Pancreas (tissue), 10 donors: ENCODE data around the gene DENND4A. TPM values are rescaled to one million over a fixed set of nuclear protein-coding genes. Genes with fewer than 3 reads are reported as not detected.

Experiments
- ATAC-seq, 4 donors: fragments of 200-7000 bp; cut with Tn5 transposase; one replicate each; pipeline versions ENCODE4 v1.8.0 to v1.9.1; 2020; ENCODE audit warnings: mild to moderate bottlenecking in 4 of 4, moderate library complexity in 4 of 4
- DNase-seq, 6 donors: peaks; one replicate each; pipeline ENCODE4 v3.0.0-alpha.2; 2020
- FAIRE-seq: peaks from 2 replicates; lab custom pipeline; 2012; peaks lifted over from hg19 to GRCh38; lab: Jason Lieb, UNC
- H3K27ac ChIP-seq, 4 donors: fragments of 200-600 bp; sonication (generic); 1 replicate in 3 of 4; 2 replicates in 1 of 4; pipeline versions ENCODE4 v1.5.0 to v1.8.0; 2020
- H3K27me3 ChIP-seq, 4 donors: fragments of 200-600 bp; one replicate each; pipeline ENCODE4 v1.8.0; 2021
- H3K36me3 ChIP-seq, 3 donors: fragments of 200-600 bp; sonication (generic) in 1 of 3; one replicate each; pipeline versions ENCODE4 v1.5.0 to v1.8.0; 2020 to 2021
- H3K4me1 ChIP-seq, 3 donors: fragments of 200-600 bp; one replicate each; pipeline ENCODE4 v1.8.0; 2021
- H3K4me3 ChIP-seq, 4 donors: fragments of 200-600 bp; sonication (generic) in 2 of 4; one replicate each; pipeline versions ENCODE4 v1.5.0 to v1.8.0; 2020 to 2021
- H3K9me3 ChIP-seq, 4 donors: fragments of 200-600 bp; one replicate each; pipeline ENCODE4 v1.8.0; 2021
- CTCF ChIP-seq, 4 donors: fragments of 200-600 bp; sonication (generic) in 3 of 4; IDR thresholded peaks; one replicate each; pipeline versions ENCODE4 v1.5.0 to v1.8.0; 2021; ENCODE audit warnings: antibody characterized with exemption in 4 of 4
- WGBS, 2 donors: extraction: QIAGEN DNeasy Blood & Tissue Kit; methylation state at CpG; one replicate each; pipeline ENCODE4 v1.1.7; 2013; 5-methylcytosine and 5-hydroxymethylcytosine counted together
- intact Hi-C, 3 donors: fragments of 100-400 bp; cut with DNase I; formaldehyde crosslinking; loops; one replicate each; pipeline versions ENCODE4 v1.11.1 to v1.14.2; 2022
- polyA plus RNA-seq, 2 donors: library from polyadenylated mRNA; stranded (reverse); fragments of 200-250 nt; gene quantifications; one replicate each; pipeline ENCODE4 v1.2.3, GENCODE V29; 2013
- total RNA-seq, 6 donors: library from RNA; stranded (reverse); fragmentation: NEBNext Ultra II Directional in 4 of 6; extraction: Animal tissue kit (Norgen Biotek cat#: 25700) in 4 of 6; gene quantifications; one replicate each; pipeline versions ENCODE4 v1.2.1 to v1.2.4, GENCODE V29; 2021 to 2023
- donor health status: healthy with polysubstance abuse.
- donor health status: DM: no; HTN: no; CAD: no; lungs with moderate emphysema.
- donor health status: DM: no; HTN: no; CAD: no.
- donor health status: control.
- donor health status: control.
- donor health status: Bipolar disorder and iron deficiency.
- donor health status: DM: yes; HTN: yes; CAD: no.
- donor health status: DM: no; HTN: no; CAD: no.
- donor health status: DM: no; HTN: no; CAD: no.
- donor health status: DM: yes; HTN: yes; CAD: no.

The DENND4A gene
- total and polyA plus RNA-seq, 8 donors, result 8.6 to 34.5 (median 26.5) TPM

GRCh38 chr15:65712415-65712814, 79.7 kb downstream of the DENND4A start:
- Histone ChIP-seq H3K36me3 (peaks cover 0 to 20% (median 8%) of the 10 kb centered on the region in 3 donors), H3K9me3 (no peaks in the 10 kb centered on the region), H3K27ac (no peak overlapping the region), H3K4me3 (no peak overlapping the region), H3K27me3 (no peaks in the 10 kb centered on the region), H3K4me1 (no peaks in the 10 kb centered on the region)
- DNase-seq (no peak), FAIRE-seq (no peak), ATAC-seq (no peak)
- 88 to 92% methylated on average over 2 of the region's 2 CpGs for WGBS, 2 donors
- intact Hi-C loops, result no loop called here
- no peak for TF ChIP-seq CTCF (IDR thresholded peaks at IDR 0.05)

- Histone ChIP-seq H3K4me1 (no peaks in the 10 kb centered on the region), H3K9me3 (no peaks in the 10 kb centered on the region), H3K27ac (no peak overlapping the region), H3K36me3 (peaks cover 0 to 30% (median 13%) of the 10 kb centered on the region in 3 donors), H3K4me3 (no peak overlapping the region), H3K27me3 (no peaks in the 10 kb centered on the region)
- no peak for TF ChIP-seq CTCF (IDR thresholded peaks at IDR 0.05)
- FAIRE-seq, result no peak
- 68 to 70% methylated on average over 2 of the region's 2 CpGs for WGBS, 2 donors
- DNase-seq, result no peak
- intact Hi-C loops, result no loop called here
- ATAC-seq, result no peak
Measured at GRCh38 chr15:65695081-65695480, 97.0 kb downstream of the DENND4A start.

GRCh38 chr15:65690778-65691177, 101.3 kb downstream of the DENND4A start:
- no peak for TF ChIP-seq CTCF (IDR thresholded peaks at IDR 0.05)
- 89 to 91% methylated on average over 4 of the region's 4 CpGs for WGBS, 2 donors
- H3K27me3 ChIP-seq, result no peaks in the 10 kb centered on the region
- H3K4me1 ChIP-seq, result no peaks in the 10 kb centered on the region
- intact Hi-C loops, result no loop called here
- no peaks in the 10 kb centered on the region for H3K9me3 ChIP-seq
- FAIRE-seq (no peak), DNase-seq (no peak), ATAC-seq (no peak)
- H3K27ac ChIP-seq, result no peak overlapping the region
- no peak overlapping the region for H3K4me3 ChIP-seq
- peaks cover 0 to 27% (median 9%) of the 10 kb centered on the region in 3 donors for H3K36me3 ChIP-seq

- no peak overlapping the region for H3K4me3 ChIP-seq
- H3K36me3 ChIP-seq, result peaks cover 0 to 25% (median 9%) of the 10 kb centered on the region in 3 donors
- intact Hi-C loops, result no loop called here
Measured at GRCh38 chr15:65690173-65690572, 101.9 kb downstream of the DENND4A start.

More at GRCh38 chr15:65690173-65690572, 101.9 kb downstream of the DENND4A start:
- DNase-seq (no peak), FAIRE-seq (no peak), ATAC-seq (no peak)
- no peaks in the 10 kb centered on the region for H3K4me1 ChIP-seq
- TF ChIP-seq CTCF (IDR thresholded peaks at IDR 0.05), result no peak
- WGBS, 2 donors, result 74 to 76% methylated on average over 1 of the region's 1 CpG
- no peak overlapping the region for H3K27ac ChIP-seq
- no peaks in the 10 kb centered on the region for H3K9me3 ChIP-seq
- H3K27me3 ChIP-seq, result no peaks in the 10 kb centered on the region
